Smooth muscle cell of the pulmonary artery (primary cell): ENCODE results near the gene CNP. TPM values are rescaled to one million over a fixed set of nuclear protein-coding genes. Genes with fewer than 3 reads are reported as not detected.

ENCODE experiments used
- total RNA-seq: library from RNA; depleted of rRNA; stranded (reverse); fragments of >200 nt; gene quantifications from 2 replicates; pipeline ENCODE4 v1.2.3, GENCODE V29; 2014

CNP gene
- total RNA-seq: 51.7 and 87.2 TPM in 2 replicates

DNA sequence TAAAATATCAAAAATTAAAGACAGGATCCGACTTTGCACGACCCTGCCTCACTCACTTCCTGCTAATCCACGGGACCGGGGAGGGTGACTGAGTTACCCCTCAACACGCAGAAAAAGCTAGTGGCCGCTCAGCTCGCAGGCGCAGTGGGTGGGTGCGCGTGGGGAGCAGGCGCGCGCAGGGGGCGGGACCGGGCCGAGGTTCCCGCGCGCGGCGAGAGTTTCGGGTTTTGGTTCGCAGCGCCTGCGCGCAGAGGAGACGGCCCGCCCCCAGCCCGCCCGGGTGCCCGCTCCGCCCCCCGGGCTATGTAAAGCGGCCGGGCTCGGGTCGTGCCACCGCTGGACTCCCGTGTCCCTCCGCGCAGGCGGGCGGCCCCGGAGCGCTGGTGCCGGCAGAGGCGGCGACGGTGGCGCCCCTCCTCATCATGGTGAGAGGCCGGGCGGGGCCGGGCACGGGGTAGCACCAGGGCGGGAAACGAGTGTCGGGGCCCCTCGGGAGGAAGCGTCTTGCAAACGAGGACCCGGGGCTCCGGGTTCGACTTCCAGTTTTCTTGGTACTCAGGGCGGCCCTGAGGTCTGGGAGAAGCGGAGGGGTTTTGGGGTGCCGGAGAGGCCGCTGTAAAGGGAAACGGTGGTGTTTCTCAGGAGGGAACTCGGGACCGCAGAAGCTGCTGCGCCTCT, at the start of gene CNP:
CNP (plus strand) TSS at position 333 of the 678 bp plus-strand sequence; CDS start at position 423, 90 bp downstream.

DNA sequence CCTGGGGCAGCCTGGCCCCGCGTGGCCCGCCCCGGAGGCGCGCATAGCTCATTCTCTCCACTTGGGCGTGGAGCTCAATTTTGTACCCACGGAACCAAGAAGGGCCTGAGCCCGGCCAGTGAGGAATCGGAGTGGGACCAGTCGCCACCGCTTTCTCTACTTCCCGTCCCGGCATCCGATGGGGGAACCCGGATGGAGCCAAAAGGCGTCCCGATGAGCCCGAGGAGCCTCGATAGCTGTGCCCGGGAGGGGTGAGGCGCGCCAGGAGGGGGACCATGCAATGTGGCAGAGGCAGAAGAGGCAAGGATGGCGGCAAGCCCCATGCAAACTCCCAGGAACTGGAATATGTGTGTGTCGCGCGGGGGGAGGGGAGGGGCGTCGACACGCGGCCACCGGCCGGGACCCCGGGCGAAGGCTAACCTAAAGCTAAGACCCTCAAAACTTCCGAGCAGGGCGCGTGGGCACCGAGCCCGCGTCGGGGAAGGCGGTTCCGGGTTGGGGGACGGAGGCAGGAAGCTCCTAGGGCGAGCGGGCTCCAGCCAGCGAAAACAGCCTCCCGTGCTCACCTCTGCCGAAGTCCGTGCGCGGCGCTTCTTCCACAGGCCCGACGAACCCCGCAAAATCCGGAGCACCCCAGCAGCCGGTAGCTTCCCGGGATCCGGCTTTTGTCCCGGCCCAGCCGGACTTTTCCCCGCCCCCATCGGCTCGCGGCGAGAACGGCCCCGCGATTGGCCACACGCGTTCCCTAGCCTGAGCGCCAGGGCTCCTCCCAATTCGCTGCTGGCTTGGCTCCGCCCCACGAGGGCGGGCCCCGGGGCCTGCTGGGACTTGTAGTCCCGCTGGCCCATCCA, 48.1 kb upstream of the CNP start, which contains the start of gene ACLY:
ACLY (minus strand) TSS at position 638 of the 851 bp plus-strand sequence. CDS start 5,078 bp downstream, outside the sequence.

DNA sequence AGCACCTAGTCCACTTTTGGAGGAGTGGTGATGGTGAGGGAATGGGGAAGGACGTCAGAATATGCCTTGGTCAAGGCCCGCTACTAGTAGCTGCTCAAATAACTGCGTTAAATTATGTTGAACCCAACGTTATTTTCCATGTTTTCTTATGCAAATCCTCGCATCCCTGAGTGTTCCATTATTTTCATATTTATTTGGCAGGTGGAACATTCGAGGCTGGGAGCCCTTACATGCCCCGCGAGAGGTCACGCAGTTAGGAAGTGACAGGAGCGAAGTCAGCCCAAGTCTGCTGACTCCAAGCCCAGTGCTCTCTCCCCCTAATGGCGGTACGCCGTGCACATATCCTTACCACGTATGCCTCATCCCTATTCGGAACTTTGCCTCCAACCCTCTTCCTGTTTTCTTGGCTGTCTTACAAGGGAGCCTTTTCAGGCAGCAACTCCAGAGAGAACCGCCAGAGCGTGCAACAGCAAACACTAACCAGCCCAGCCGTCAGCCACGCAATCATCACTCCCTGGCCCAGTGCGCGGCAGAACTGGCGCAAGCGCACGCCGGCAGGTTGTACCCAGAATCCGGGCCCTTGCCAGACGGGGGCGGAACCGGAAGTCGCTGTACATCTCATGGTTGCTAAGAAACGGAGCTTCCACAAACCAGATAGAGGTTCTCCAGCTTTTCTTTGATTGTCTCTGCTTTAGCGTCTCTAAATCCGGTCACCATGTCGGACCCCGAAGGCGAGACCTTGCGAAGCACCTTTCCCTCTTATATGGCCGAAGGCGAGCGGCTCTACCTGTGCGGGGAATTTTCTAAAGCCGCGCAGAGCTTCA, 36.4 kb upstream of the CNP start, which contains the start of gene ODAD4:
ODAD4 (plus strand) TSS at position 609 of the 824 bp plus-strand sequence; CDS start at position 716, 107 bp downstream.

DNA sequence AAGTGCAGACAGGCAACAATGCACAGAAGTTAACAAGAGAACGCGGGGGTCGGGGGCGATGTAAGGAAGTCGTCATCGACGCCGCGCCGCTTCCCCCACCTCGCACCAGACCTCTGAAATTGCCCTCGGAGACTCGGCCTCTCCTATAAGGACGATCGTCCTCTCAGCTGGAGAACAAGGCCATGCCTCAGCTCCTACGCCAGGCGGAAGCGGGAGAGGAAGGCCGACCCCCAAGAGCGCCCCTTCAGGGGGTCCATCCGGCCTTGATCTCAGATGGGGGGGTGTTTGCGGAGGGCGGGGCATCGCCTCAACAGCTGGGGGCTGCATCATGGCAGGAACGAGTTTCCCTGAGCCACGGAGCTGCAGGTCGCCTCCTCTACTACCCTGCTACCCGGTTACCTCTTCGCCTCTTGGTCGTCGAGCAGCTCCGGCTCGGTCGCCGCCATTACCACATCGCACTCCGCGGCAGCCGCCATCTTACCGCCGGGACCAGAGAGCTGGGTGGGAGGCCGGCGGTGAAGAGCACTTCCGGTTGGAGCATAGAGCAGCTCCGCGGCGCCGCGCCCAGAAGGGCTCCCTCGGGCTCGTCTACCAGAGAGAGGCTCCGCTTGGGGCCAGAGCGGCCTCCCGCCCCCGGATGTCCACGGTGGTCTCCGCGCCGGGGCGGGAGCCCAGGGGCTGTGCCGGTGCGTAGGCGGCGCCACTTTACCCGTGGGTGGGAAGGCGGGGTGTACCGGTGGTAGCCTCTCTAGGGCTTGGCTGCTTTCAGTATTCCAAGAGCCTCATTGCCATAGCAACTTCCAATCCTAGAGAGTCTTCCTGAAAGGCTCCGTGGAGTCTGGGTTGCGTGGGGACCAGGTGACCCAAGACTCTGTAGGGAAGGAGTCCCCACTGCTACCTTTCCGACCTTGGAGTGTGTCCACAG, 50.6 kb downstream of the CNP start, which contains the start of gene DNAJC7:
DNAJC7 (minus strand) TSS at position 499 of the 925 bp plus-strand sequence; CDS start at position 476, 23 bp downstream.

DNA sequence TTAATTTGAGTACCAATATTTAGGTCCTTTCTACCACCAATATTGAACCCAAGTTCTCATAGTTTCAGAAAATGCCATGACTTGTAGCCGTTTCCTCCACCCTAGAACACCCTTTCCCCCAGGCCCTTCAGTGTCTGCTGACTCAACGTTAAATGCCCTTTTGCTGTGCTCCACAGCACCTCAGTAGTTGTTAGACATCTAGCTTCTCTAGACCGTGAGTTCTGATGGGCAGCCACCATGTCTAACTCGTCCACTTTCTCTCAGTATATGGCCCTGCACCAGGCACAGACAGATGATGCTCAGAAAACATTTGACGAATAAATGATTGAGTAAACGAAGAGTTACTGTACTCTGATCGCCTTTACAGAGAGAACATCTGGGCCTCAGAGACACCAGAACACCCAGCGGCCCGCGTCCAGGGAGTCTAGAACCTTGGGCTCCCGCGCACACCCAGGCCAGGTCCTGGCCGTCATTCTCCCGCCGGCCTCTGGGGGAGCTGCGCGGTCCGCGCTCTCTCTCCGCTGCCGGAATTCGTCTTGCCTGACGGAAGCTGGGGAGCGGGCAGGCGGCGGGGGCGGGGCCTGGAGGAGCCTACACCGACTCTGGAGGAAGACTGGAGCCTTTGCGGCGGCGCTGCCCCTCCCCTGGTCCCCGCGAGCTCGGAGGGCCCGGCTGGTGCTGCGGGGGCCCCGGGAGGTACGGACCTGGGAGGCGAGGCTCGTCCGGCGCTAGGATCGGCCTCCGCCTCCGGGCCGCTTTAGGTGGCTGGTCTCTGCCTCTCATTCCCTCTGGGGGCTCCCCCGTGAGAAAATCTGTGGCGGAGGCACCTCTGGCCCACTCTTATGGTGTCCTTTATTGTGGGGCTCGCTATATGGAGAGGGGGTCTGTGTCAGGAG, 53.2 kb downstream of the CNP start, which contains the start of gene NKIRAS2:
NKIRAS2 (plus strand) TSS at position 582 of the 896 bp plus-strand sequence. CDS start 1,488 bp downstream, outside the sequence.

Other genes with a start within 250 kb of the CNP start
- gene HAP1, start 232.2 kb upstream of the CNP start, total RNA-seq: under 0.01 and 0.07 TPM in 2 replicates
- gene JUP, start 180.1 kb upstream of the CNP start, total RNA-seq: 21.6 and 40.7 TPM in 2 replicates
- 123 and 132 TPM in 2 replicates for gene P3H4, start 154.8 kb upstream of the CNP start, total RNA-seq
- gene FKBP10, start 153.8 kb upstream of the CNP start, total RNA-seq: 1,081 and 1,383 TPM in 2 replicates
- gene NT5C3B, start 130.6 kb upstream of the CNP start, total RNA-seq: 49.4 and 52.9 TPM in 2 replicates
- 0.20 and 0.26 TPM in 2 replicates for gene KLHL10, start 129.0 kb upstream of the CNP start, total RNA-seq
- 28.5 and 34.1 TPM in 2 replicates for gene KLHL11, start 101.4 kb upstream of the CNP start, total RNA-seq
- gene ACLY, start 47.8 kb upstream of the CNP start, total RNA-seq: 199 and 311 TPM in 2 replicates
- gene ODAD4, start 36.2 kb upstream of the CNP start, total RNA-seq: 0.46 and 0.72 TPM in 2 replicates
- gene DNAJC7, start 50.6 kb downstream of the CNP start, total RNA-seq: 45.6 and 48.4 TPM in 2 replicates
- 41.7 and 42.9 TPM in 2 replicates for gene NKIRAS2, start 53.3 kb downstream of the CNP start, total RNA-seq
- 0.13 and 0.33 TPM in 2 replicates for gene C17orf113, start 83.8 kb downstream of the CNP start, total RNA-seq
- 0.03 TPM in 1 of 2 replicates, not detected in the other for gene ZNF385C, start 131.7 kb downstream of the CNP start, total RNA-seq
- 9.5 and 11.3 TPM in 2 replicates for gene DHX58, start 145.9 kb downstream of the CNP start, total RNA-seq
- gene KAT2A, start 154.6 kb downstream of the CNP start, total RNA-seq: 9.9 and 19.7 TPM in 2 replicates
- 0.07 TPM in 2 replicates for gene HSPB9, start 156.0 kb downstream of the CNP start, total RNA-seq
- 86.7 and 98.2 TPM in 2 replicates for gene RAB5C, start 188.2 kb downstream of the CNP start, total RNA-seq
- 0.03 TPM in 1 of 2 replicates, not detected in the other for gene KCNH4, start 214.3 kb downstream of the CNP start, total RNA-seq
- gene HCRT, start 218.7 kb downstream of the CNP start, total RNA-seq: not detected in 2 replicates
- gene GHDC, start 227.7 kb downstream of the CNP start, total RNA-seq: 18.8 and 21.1 TPM in 2 replicates